Activated B cell treated with CpG ODN at 0.5 μM for 24 hours (primary cell): ENCODE results near the gene EEF1AKMT3. TPM values are rescaled to one million over a fixed set of nuclear protein-coding genes. Genes with fewer than 3 reads are reported as not detected.

ENCODE experiments used
- ATAC-seq: fragments of 200-7000 bp; cut with Tn5 transposase; one replicate; pipeline ENCODE4 v1.10.0; 2021; ENCODE audit warnings: low read depth, mild to moderate bottlenecking, moderate library complexity
- CTCF ChIA-PET: fragments of 350-600 bp; sonication (Branson Sonifier 250); formaldehyde crosslinking; loops from one replicate; lab custom pipeline; 2021; ENCODE audit warnings: antibody characterized with exemption; lab: Charles Lee
- POLR2A ChIA-PET: fragments of 350-600 bp; sonication (Branson Sonifier 250); formaldehyde crosslinking; loops from one replicate; lab custom pipeline; 2021; ENCODE audit warnings: antibody characterized with exemption; lab: Charles Lee
- DNase-seq: peaks from one replicate; pipeline ENCODE4 v3.0.0; 2022
- H3K27ac Mint-ChIP-seq: one replicate; pipeline ENCODE4 v1.8.0; 2020; ENCODE audit warnings: mixed read lengths
- H3K27me3 Mint-ChIP-seq: one replicate; pipeline ENCODE4 v1.8.0; 2021; ENCODE audit warnings: mixed read lengths
- H3K36me3 Mint-ChIP-seq: one replicate; pipeline ENCODE4 v1.8.0; 2021; ENCODE audit warnings: low read depth, mixed read lengths
- H3K4me1 Mint-ChIP-seq: one replicate; pipeline ENCODE4 v1.8.0; 2021; ENCODE audit warnings: mixed read lengths
- H3K4me3 Mint-ChIP-seq: one replicate; pipeline ENCODE4 v1.8.0; 2020; ENCODE audit warnings: mild to moderate bottlenecking, mixed read lengths
- H3K9me3 Mint-ChIP-seq: one replicate; pipeline ENCODE4 v1.8.0; 2020; ENCODE audit warnings: mixed read lengths
- intact Hi-C: fragments of 100-400 bp; cut with micrococcal nuclease; formaldehyde crosslinking; loops from one replicate; pipeline ENCODE4 v1.15.1; 2024
- total RNA-seq: library from RNA; stranded (reverse); gene quantifications from 2 replicates; pipeline ENCODE4 v1.2.3, GENCODE V29; 2022
- TF ChIP-seq, protein P1 (sequence below): fragments of 200-600 bp; IDR thresholded peaks from one replicate; pipeline ENCODE4 v1.8.0; 2022; ENCODE audit warnings: antibody characterized with exemption, mild to moderate bottlenecking

EEF1AKMT3 gene
- total RNA-seq, 1 donor from 2014 or later, result 0.60 TPM

- CTCF ChIA-PET, result interaction anchor here (0.7 kb wide), 1 partner anchor 351 kb away, joined by 3 read pairs; no protein-coding TSS in a partner anchor
- POLR2A ChIA-PET, result interaction anchor here (0.6 to 1.0 kb wide), 2 partner anchors 8 to 9 kb away, joined by 3 to 6 read pairs; no protein-coding TSS in a partner anchor
- Mint-ChIP-seq H3K9me3 (no peaks in the 10 kb centered on the region), H3K27ac (no peak overlapping the region), H3K4me3 (no peak overlapping the region), H3K4me1 (peaks cover 3% of the 10 kb centered on the region), H3K36me3 (peaks cover 73% of the 10 kb centered on the region), H3K27me3 (no peaks in the 10 kb centered on the region)
- TF ChIP-seq, protein P1, sequence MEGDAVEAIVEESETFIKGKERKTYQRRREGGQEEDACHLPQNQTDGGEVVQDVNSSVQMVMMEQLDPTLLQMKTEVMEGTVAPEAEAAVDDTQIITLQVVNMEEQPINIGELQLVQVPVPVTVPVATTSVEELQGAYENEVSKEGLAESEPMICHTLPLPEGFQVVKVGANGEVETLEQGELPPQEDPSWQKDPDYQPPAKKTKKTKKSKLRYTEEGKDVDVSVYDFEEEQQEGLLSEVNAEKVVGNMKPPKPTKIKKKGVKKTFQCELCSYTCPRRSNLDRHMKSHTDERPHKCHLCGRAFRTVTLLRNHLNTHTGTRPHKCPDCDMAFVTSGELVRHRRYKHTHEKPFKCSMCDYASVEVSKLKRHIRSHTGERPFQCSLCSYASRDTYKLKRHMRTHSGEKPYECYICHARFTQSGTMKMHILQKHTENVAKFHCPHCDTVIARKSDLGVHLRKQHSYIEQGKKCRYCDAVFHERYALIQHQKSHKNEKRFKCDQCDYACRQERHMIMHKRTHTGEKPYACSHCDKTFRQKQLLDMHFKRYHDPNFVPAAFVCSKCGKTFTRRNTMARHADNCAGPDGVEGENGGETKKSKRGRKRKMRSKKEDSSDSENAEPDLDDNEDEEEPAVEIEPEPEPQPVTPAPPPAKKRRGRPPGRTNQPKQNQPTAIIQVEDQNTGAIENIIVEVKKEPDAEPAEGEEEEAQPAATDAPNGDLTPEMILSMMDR, result no peak
- DNase-seq (no peak), ATAC-seq (no peak)
- intact Hi-C loops, result no loop called here
Observed at GRCh38 chr12:57732726-57733593, 39.5 kb upstream of the EEF1AKMT3 start.

GRCh38 chr12:57733928-57734327 lies 38.5 kb upstream of the EEF1AKMT3 start:
- intact Hi-C loops, result no loop called here
- Mint-ChIP-seq H3K4me1 (peaks cover 4% of the 10 kb centered on the region), H3K27me3 (no peaks in the 10 kb centered on the region), H3K27ac (no peak overlapping the region), H3K36me3 (peaks cover 67% of the 10 kb centered on the region), H3K9me3 (no peaks in the 10 kb centered on the region), H3K4me3 (no peak overlapping the region)
- POLR2A ChIA-PET, result interaction anchor here (0.6 kb wide), 1 partner anchor 8 kb away, joined by 3 read pairs; no protein-coding TSS in a partner anchor
- ATAC-seq, result no peak
- TF ChIP-seq, protein P1, result no peak
- DNase-seq, result no peak
- CTCF ChIA-PET, result no interaction called here

- H3K9me3 Mint-ChIP-seq, result no peaks in the 10 kb centered on the region
- H3K36me3 Mint-ChIP-seq, result peaks cover 66% of the 10 kb centered on the region
- peaks cover 10% of the 10 kb centered on the region for H3K4me1 Mint-ChIP-seq
- POLR2A ChIA-PET, result no interaction called here
- CTCF ChIA-PET, result interaction anchor here (0.6 kb wide), 1 partner anchor 152 kb away, joined by 3 read pairs; no protein-coding TSS in a partner anchor
- no peak overlapping the region for H3K27ac Mint-ChIP-seq
- no peak overlapping the region for H3K4me3 Mint-ChIP-seq
- H3K27me3 Mint-ChIP-seq, result no peaks in the 10 kb centered on the region
- TF ChIP-seq, protein P1, result no peak
- no peak for DNase-seq
- ATAC-seq, result no peak
- intact Hi-C loops, result no loop called here
Observed at GRCh38 chr12:57734591-57734990, 37.8 kb upstream of the EEF1AKMT3 start.

DNA sequence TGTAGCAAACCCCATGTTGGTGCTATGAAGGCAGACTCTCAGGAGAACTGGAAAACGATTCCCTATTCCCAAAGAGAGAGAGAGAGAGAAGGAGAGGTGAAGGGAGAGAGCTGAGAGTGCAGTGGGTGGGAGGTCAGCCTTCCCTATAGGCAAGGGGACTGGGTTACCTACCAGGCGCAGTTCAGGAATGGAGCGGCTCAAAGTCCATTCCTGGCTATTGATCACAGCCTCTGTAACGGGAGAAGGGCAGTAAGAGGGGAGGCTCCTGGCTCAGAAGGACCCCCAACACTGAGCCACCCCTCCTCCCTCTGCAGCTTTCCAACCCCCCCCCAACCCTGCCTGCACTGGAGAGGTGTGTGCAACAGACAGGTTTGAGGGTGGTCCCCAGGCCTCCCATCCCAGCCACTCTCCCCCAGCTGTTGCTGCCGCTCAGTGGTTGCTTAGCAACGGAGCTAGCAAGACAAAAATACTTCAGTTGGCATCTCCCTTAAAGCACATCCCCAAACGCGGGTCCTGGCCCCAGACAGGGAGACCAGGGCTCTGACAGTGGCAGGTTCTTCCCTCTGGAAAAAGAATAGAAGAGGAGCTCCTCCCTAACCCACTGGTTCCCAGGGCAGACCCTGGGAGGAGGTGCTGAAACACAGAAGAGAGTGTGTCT lies 37.1 kb upstream of the EEF1AKMT3 start:
- H3K36me3 Mint-ChIP-seq, result peaks cover 60% of the 10 kb centered on the region
- ATAC-seq (no peak), DNase-seq (no peak)
- H3K4me3 Mint-ChIP-seq, result no peak overlapping the region
- H3K27me3 Mint-ChIP-seq, result no peaks in the 10 kb centered on the region
- H3K27ac Mint-ChIP-seq, result no peak overlapping the region
- TF ChIP-seq, protein P1, result no peak
- intact Hi-C loops, result no loop called here
- H3K9me3 Mint-ChIP-seq, result no peaks in the 10 kb centered on the region
- ChIA-PET POLR2A (interaction anchor here (0.6 kb wide), 1 partner anchor 40 kb away, joined by 4 read pairs; no protein-coding TSS in a partner anchor), CTCF (no interaction called here)
- H3K4me1 Mint-ChIP-seq, result peaks cover 12% of the 10 kb centered on the region
